Heart left ventricle (tissue), 16 donors: Measurements from ENCODE around the gene FXR2. TPM values are rescaled to one million over a fixed set of nuclear protein-coding genes. Genes with fewer than 3 reads are reported as not detected.
A peak's percentile ranks its signal among the peaks of the same experiment; 100 is the strongest.

Experiments used
- ATAC-seq, 4 donors: fragments of 200-7000 bp; cut with Tn5 transposase; one replicate each; pipeline ENCODE4 v1.9.1; 2020 to 2022; ENCODE audit warnings: moderate library complexity in 4 of 4, mild to moderate bottlenecking in 3 of 4, moderate number of reproducible peaks in 1 of 4
- DNase-seq, 5 donors: peaks; one replicate each; pipeline ENCODE4 v3.0.0-alpha.2; 2020
- H3K27ac ChIP-seq, 12 donors: fragments of 200-600 bp; sonication (generic) in 4 of 12; one replicate each; pipeline versions ENCODE4 v1.5.0 to v1.8.0; 2016 to 2022; ENCODE audit warnings: mild to moderate bottlenecking in 2 of 12
- H3K27me3 ChIP-seq, 9 donors: fragments of 200-600 bp; sonication (generic) in 2 of 9; one replicate each; pipeline versions ENCODE4 v1.5.1 to v1.8.0; 2016 to 2022; ENCODE audit warnings: mild to moderate bottlenecking in 3 of 9
- H3K36me3 ChIP-seq, 9 donors: fragments of 200-600 bp; sonication (generic) in 2 of 9; one replicate each; pipeline versions ENCODE4 v1.5.0 to v1.8.0; 2018 to 2022; ENCODE audit warnings: mild to moderate bottlenecking in 2 of 9
- H3K4me1 ChIP-seq, 12 donors: fragments of 200-600 bp; sonication (generic) in 4 of 12; one replicate each; pipeline versions ENCODE4 v1.5.0 to v1.8.0; 2016 to 2022; ENCODE audit warnings: mild to moderate bottlenecking in 3 of 12
- H3K4me3 ChIP-seq, 12 donors: fragments of 200-600 bp; sonication (generic) in 4 of 12; one replicate each; pipeline versions ENCODE4 v1.5.0 to v1.8.0; 2017 to 2022; ENCODE audit warnings: mild to moderate bottlenecking in 9 of 12, moderate library complexity in 4 of 12
- H3K9me3 ChIP-seq, 12 donors: fragments of 200-600 bp; sonication (generic) in 4 of 12; one replicate each; pipeline versions ENCODE4 v1.5.0 to v1.8.0; 2016 to 2022; ENCODE audit warnings: mild to moderate bottlenecking in 1 of 12
- CTCF ChIP-seq, 12 donors: fragments of 200-600 bp; sonication (generic) in 4 of 12; IDR thresholded peaks; one replicate each; pipeline versions ENCODE4 v1.5.0 to v1.8.0; 2018 to 2022; ENCODE audit warnings: antibody characterized with exemption in 12 of 12, mild to moderate bottlenecking in 5 of 12
- POLR2A ChIP-seq, 2 donors: fragments of 450-650 bp; IDR thresholded peaks; one replicate each; pipeline ENCODE4 v1.6.1; 2017; ENCODE audit warnings: antibody characterized with exemption in 2 of 2, mild to moderate bottlenecking in 2 of 2, moderate library complexity in 2 of 2
- WGBS, 4 donors: extraction: QIAGEN DNeasy Blood & Tissue Kit in 2 of 4; methylation state at CpG; one replicate each; pipeline versions ENCODE4 v1.1.5 to v1.1.7; 2013 to 2018; 5-methylcytosine and 5-hydroxymethylcytosine counted together
- intact Hi-C, 10 donors: fragments of 100-400 bp; cut with DNase I; formaldehyde crosslinking; loops; one replicate each; pipeline versions ENCODE4 v1.11.1 to v1.14.2; 2022
- polyA plus RNA-seq, 2 donors: library from polyadenylated mRNA; stranded (reverse); fragments of 200-250 nt; gene quantifications; one replicate each; pipeline ENCODE4 v1.2.3, GENCODE V29; 2013
- total RNA-seq, 9 donors: library from RNA; depleted of rRNA in 2 of 9; stranded (reverse); fragments of >200 nt in 2 of 9; fragmentation: NEBNext Ultra II Directional in 3 of 9; extraction: Animal tissue kit (Norgen Biotek cat#: 25700) in 3 of 9; gene quantifications; one replicate each; pipeline versions ENCODE4 v1.1.0 to v1.2.4, GENCODE V29; 2016 to 2023
- donor health status: ischemic (EF 13 %, LVEDD 7.1; RV severe dilation, severe dysfunction).
- donor health status: healthy with polysubstance abuse.
- donor health status: DM: no; HTN: yes; CAD: no.
- donor health status: DM: no; HTN: no; CAD: no.
- donor health status: ischemic (EF 25% LVEDD 6.9; RV normal size, moderate dysfunction).
- donor health status: ischemic (EF 25% LVEDD 5.7; RV mildly dilated, moderate dysfunction).
- donor health status: healthy.
- donor health status: DM: yes; HTN: yes; CAD: no.
- donor health status: ischemic (EF 35%, LVEDD 5.7; RV mildly dilated, moderate dysfunction).
- donor health status: nonischemic (EF 11% LVEDD 7.7; RV severe dilation, severe dysfunction).
- donor health status: DM: yes; HTN: yes; CAD: no.
- donor health status: PGD.
- donor health status: ischemic (EF 29% LVEDD 5.4; RV normal size, mild dysfunction).
- donor health status: nonischemic (EF 23%, LVEDD 6.1; RV moderate dilation, normal function).

FXR2 gene
- total and polyA plus RNA-seq, 11 donors, result 68.0 to 123 (median 98.6) TPM

DNA sequence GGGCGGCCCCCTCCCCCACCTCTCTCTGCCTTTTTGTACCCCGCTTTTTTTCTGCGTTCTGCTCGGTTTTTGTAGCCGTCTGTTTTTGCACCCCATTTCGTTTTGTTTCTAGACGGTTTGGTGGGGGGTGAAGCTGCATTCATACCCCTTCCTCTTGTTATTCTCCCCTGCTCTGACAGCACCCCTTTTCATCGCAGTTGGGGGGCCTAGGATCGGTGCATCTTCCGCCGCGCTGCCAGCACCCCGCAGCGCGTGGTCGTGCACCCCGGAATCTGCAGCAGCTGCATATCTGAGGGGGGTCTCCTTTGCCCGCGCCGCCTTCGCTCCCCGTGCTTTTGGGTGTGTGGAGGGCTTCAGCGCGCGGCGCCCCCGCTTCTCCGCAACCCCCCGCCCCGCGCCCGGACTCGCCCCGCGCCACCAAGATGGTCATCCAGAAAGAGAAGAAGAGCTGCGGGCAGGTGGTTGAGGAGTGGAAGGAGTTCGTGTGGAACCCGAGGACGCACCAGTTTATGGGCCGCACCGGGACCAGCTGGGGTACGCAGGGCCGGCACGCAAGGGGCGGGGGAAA is 36.5 kb upstream of the FXR2 start:
- no peak for DNase-seq
- WGBS, 4 donors, result 0 to 1% (median 1%) methylated on average over 24 to 45 of the region's 45 CpGs
- intact Hi-C loops, result loop anchor here in 1 of 10 donors (5.0 kb wide), 1 partner anchor 36 kb away; the partner anchor contains the start of genes TP53 and WRAP53
- H3K27ac ChIP-seq, result peak overlapping the region in 10 of 12 donors; percentile 51 to 81 (median 62)
- no peak for TF ChIP-seq CTCF (IDR thresholded peaks at IDR 0.05)
- peak overlapping the region; percentile 31 to 69 (median 56) for H3K4me3 ChIP-seq
- ATAC-seq, result no peak
- peaks cover 0 to 38% (median 14%) of the 10 kb centered on the region in 9 donors for H3K27me3 ChIP-seq
- H3K36me3 ChIP-seq, result no peaks in the 10 kb centered on the region
- no peaks in the 10 kb centered on the region for H3K9me3 ChIP-seq
- H3K4me1 ChIP-seq, result peaks cover 0 to 20% (median 15%) of the 10 kb centered on the region in 12 donors

- peaks cover 0 to 20% (median 15%) of the 10 kb centered on the region in 12 donors for H3K4me1 ChIP-seq
- 1 to 3% (median 1%) methylated on average over 16 to 34 of the region's 34 CpGs for WGBS, 4 donors
- intact Hi-C loops, result loop anchor here in 1 of 10 donors (5.0 kb wide), 1 partner anchor 37 kb away; the partner anchor contains the start of genes TP53 and WRAP53
- no peaks in the 10 kb centered on the region for H3K9me3 ChIP-seq
- peaks cover 0 to 38% (median 14%) of the 10 kb centered on the region in 9 donors for H3K27me3 ChIP-seq
- ATAC-seq (peak; percentile 67 to 86 (median 78)), DNase-seq (peak; percentile 71 to 86 (median 77))
- TF ChIP-seq CTCF (IDR thresholded peaks at IDR 0.05), result no peak
- no peak for TF ChIP-seq POLR2A (IDR thresholded peaks at IDR 0.05)
- H3K27ac ChIP-seq, result peak within 1 kb of the TSS in 10 of 12 donors; percentile 51 to 81 (median 62)
- H3K4me3 ChIP-seq, result peak within 1 kb of the TSS; percentile 31 to 69 (median 56)
- H3K36me3 ChIP-seq, result no peaks in the 10 kb centered on the region
These were observed 35.9 kb upstream of the FXR2 start, which contains the start of gene ATP1B2 for GRCh38 chr17:7650509-7651096. ATP1B2 (plus strand) TSS chr17:7650926; CDS start chr17:7651519, 593 bp downstream.

DNA sequence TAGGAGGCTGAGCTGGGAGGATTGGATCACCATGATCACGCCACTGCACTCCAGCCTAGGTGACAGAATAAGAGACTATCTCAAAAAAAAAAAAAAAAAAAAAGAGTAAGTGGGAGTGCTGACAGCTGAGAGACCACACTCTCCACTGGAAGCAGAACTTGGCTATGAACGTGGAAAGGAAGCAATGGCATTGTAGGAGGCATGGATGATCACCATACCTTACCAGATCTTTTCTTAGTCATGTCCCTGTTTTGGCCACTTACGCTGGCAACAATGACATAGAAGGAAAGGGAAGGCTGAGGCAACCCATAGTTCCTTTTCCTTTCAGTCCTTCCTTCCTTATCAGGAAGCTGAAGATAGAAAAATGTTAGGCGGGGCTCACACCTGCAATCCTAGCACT is 32.3 kb upstream of the FXR2 start:
- intact Hi-C loops, result no loop called here
- WGBS, 4 donors, result 59 to 69% (median 62%) methylated on average over 4 of the region's 4 CpGs

More for the DNA sequence above, 32.3 kb upstream of the FXR2 start:
- peaks cover 0 to 31% (median 14%) of the 10 kb centered on the region in 9 donors for H3K27me3 ChIP-seq
- H3K27ac ChIP-seq, result no peak overlapping the region
- H3K4me3 ChIP-seq, result no peak overlapping the region
- H3K9me3 ChIP-seq, result no peaks in the 10 kb centered on the region
- ATAC-seq (no peak), DNase-seq (no peak)
- H3K4me1 ChIP-seq, result peaks cover 0 to 26% (median 15%) of the 10 kb centered on the region in 12 donors
- TF ChIP-seq CTCF (IDR thresholded peaks at IDR 0.05) (no peak), POLR2A (IDR thresholded peaks at IDR 0.05) (no peak)
- H3K36me3 ChIP-seq, result no peaks in the 10 kb centered on the region
